NCI-H187 (cell line): ENCODE measurements around the gene ST3GAL5.
"Not testable (repeated sequence)": the region's sequence is repeated elsewhere in the genome, so short reads cannot be mapped to it uniquely, and the experiment has no call there.

Experiments
- DNase-seq, 2 experiments: peaks; one replicate each; lab custom pipeline; 2025; lab: John Stamatoyannopoulos, UW

ST3GAL5 gene

DNA sequence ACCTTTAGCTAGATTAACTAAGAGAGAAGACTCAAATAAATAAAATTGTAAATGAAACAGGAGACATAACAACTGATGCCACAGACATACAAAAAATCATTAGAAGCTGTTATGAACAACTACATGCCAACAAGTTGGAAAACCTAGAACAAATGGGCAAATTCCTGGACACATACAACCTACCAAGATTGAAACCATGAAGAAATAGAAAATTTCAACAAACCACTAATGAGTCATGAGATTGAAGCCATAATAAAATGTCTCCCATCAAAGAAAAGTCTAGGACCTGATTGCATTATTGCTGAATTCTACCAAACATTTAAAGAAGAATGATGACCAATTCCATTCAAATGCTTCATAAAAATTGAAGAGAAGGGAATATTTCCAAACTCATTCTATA lies 54.3 kb downstream of the ST3GAL5 start:
- no peak for DNase-seq

DNA sequence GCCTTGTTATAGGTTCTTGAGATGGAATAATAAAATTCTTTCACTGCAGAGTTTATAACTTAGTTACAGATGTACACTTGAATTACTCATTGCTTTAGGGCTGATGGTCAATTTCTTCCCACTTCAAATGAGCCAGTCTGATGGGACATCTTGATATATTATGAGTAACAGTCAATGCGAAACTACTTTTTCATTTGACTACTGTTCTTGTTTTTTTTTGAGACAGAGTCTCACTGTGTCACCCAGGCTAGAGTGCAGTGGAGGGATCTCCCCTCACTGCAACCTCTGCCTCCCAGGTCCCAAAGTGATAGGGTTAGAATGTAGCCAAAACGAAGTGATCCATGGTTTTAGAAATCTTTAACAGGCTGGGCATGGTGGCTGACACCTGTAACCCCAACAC lies 57.1 kb downstream of the ST3GAL5 start:
- no peak for DNase-seq

DNA sequence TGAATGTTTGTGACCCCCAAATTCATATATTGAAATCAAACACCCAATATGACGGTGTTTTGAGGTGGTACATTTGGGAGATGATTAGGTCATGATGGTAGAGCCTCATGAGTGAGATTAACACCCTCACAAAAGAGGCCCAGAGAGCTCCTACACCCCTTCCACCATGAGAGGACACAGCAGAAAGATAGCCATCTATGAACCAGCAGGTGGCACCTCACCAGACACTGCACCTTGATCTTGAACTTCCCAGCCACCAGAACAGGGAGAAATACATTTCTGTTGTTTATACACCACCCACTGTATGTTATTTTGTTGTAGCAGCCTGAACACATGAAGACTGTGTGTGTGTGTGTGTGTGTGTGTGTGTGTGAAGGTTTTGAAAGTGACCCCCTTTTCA lies 58.1 kb downstream of the ST3GAL5 start:
- DNase-seq: no peak

DNA sequence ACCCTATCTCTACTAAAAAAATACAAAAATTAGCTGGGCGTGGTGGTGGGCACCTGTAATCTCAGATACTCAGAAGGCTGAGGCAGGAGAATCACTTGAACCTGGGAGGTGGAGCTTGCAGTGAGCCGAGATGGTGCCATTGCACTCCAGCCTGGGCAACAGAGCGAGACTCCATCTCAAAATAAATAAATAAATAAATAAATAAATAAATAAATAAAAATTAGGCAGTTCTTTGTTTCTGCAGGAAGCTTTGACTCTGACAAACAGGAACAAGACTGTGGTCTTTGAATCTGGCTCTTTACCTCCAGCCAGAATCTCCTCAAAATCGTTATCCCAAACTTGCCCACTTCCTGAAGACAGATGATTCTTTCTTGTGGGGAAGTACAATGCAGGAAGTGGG lies 59.4 kb downstream of the ST3GAL5 start:
- DNase-seq: not testable (repeated sequence)

DNA sequence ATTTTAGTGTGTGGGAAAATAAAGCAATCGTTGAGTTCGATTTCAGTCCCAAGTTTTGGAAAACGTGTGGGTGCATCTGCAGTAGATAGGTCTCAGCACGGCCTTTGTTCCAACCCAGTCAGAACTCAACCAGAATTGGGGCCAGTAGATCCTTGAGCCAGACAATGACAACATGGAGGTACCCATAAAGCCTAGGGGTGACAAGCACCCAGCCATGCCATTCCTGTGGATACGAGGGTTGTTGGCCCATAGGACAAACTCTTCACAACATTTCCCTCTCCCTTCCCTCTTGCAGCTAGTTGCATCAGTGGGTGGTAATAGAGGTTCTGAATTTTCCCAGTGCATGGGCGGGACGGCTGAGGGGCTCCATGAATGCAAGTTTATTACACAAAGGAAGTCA lies 60.1 kb downstream of the ST3GAL5 start:
- no peak for DNase-seq

DNA sequence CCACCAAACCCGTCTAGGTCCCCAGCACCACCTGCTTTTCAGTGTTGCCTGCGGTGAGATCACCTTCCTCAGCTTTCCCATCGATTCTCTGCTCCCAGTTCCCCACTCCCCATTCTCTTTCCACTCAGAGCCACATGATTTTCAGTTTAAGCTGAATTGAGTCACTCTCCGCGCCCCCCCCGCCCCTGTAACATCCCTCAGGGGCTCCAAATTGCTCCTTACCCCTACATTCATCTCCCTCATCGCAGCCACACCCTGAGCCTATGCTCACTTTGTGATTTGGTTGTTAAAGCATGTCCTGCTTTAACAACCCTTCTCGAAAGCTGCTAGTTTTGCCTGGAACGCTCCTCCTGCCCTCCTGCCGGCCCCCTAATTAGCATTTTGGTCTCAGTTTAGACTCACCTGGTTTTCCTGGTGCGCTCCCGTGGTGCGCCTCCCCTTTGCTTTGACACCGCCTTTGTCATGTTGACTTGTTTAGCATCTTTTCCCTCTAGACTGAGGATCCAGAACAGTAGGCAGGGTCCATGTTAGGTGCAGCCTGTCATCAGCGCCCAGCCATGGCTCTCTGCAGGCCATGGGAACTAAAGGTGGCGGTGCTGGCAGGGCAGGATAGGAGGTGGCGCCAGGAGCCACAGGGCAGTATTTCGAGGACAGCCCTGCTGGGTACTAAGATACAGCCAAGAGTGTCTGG lies 60.8 kb downstream of the ST3GAL5 start:
- DNase-seq: no peak

DNA sequence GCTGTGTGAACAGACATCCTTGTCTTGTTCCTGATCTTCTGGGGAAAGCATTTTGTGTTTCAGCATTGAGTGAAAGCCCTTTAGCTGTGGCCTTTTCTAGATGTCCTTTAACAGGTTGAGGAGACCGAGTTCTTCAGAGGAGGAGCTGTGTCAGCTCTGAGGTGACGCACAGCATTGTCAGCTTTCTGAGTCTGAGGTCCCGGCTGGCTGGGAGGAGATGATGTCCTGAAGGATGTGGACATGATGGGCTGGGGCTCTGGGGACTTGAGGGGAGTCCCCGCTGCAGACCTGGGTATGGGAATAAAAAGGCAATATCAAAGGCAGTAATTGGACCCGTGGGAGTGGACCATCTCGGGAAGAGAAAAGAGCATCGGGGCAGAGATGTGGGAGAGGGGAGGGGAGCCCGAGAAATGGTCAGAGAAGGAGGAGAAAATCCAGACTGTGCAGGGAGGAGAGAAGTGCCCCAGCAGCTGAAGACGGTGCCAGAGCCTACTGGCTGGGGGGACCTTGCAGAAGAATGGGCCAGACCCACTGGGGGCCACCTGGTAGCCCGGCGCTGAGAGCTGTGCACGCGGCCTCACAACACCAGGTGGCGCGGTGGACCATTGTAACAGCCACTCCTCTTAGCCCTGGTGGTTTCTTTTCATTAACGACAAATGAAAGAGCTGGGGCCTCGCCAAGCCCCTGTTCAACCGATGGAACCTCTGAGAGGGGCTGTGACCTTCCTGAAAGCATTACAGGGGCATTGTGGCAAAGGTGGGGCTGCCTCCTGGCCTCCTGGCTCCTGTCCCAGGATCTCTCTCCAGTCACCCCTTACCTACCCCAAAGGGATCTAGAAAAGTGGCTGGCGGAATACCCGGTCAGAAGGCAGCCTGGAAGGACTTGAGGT lies 61.6 kb downstream of the ST3GAL5 start:
- peak; percentile 7 to 48 for DNase-seq

DNA sequence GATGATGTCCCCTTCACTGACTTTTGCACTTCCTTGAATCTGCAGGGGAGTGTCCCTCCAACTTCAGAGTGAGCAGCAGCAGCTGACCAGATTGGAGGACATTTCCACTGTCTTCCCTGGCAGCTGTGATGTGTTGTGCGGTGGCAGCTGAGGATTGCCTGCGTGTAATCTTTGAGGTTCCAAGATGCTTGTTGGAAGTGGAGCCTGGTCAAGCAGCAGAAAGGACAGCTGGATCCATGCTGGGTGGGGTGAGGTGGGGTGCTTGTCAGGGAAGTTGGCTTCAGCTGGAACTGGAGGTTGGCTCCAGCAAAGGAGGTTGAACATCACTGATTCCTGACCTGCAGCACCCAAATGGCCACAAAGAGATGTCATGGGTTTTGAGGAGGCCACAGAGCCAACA lies 64.8 kb downstream of the ST3GAL5 start:
- no peak for DNase-seq

DNA sequence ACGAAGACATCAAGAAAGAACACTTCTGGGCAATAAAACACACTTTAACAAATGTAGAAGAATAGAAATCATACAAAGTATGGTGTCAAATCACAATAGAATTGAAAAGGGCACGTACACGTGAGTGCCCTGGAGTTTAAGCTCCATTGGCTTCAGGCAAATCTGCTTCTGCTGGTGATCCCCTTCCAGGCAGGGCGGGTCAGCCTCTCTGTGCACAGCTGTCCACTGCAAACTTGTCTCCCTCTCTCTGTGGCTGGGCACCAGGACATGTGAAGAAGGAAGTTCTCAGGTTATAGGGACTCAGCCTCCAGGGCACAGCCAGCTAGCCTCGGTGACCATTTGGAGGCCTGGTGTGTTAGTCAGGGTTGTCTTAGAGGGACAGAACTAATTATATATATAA lies 66.0 kb downstream of the ST3GAL5 start:
- no peak for DNase-seq

DNA sequence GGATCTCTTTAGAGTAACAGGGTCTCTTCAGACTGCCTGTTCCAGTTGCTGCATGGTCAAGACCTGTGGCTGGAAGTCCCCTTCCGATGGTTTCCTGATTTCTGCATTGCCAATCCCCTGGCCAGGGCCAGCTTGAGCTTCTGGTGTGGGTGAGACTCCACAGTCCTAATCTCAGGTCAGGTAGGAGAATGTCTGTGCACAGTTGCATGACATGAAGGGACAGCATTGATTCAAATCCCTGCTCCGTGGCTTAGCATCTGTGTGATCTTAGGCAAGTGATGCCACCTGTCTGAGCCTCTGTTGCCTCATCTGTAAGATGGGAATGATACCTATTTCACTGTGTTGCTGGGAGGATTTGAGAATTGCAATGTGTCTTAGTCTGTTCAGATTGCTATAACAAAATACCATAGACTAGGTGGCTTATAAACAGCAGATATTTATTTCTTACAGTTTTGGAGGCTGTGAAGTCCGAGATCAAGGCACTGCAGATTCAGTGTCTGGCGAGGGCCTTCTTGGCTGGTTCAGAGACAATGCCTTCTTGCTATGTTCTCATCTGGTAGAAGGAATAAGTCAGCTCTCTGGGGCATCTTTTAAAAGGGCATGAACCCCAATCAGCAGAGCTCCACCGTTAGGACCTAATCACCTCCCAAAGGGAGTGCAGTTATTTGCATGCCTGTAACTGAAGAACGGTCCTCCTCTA lies 68.8 kb downstream of the ST3GAL5 start:
- DNase-seq: no peak

DNA sequence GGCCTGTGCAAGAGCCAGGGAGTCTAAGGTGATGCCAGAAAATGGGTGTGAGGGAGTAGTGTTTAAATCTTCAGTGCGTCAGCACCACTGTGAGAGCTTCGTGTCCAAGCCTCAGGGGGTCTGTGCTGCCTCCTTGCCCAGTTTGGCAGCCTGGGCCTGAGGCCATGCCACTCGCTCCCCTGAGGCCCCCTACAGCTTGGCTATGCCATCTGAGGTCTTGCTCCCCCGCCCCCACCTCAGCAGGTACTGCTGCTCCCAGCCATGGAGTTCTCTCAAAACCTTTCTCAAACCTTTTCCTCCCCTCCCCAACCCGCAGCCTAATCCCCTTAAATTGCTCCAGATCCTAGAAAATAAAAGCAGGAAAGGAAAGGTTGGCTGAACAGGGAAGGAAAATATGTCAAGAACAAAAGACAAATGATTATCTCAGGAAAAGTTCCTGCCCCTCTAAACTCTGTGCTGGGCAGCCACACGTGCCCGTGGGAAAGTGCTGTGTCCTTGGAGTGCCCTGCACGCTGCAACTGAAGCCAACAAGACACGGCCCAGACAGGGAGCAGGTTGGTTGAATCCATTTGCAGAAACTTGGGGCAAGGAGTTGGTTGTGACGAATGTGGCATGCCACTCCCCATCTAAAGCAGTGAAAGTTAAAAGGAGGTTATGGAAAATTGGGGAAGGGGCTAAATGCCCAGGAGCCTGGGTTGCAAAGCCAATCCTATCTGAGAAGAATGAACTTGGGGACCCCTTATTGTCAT lies 73.8 kb downstream of the ST3GAL5 start:
- no peak for DNase-seq

DNA sequence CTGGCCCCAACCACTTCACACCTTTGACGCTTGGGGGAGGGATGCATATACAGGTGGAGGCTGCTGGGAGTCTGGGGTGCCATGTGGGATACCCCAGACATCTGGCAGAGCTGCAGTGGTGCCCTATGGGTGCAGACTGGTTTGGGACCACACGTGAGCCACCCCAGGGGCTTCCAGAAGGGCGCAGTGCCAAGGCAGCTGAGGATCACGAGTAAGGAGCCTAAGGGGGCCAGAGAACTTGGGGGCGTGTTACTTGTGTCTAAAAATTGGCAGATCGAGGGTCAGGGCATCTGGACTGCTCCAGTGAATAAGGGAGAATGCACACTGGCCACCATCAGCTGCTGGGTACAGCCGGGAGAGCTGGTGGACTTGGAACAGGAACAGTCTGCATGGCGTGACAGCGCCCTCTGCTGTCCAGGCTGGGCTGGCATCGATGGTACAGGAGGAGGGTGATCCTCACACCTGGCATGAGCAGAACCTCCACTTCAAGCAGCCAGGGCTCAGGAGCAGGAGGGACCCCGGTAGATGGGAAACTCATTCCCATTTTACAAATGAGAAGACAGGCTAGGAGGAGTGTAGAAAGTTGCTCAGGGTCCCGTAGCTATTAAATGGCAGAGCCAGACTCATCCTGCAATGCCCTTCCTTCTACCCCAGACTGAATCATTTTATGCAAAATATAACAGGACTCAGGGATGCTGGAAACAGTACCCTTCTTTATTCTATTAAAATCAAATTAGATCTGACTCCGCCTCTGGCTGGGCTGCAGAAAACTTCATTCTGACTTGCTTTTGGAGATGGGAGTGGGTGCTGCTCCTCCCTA lies 74.6 kb downstream of the ST3GAL5 start:
- DNase-seq: peak; percentile 48 to 82

DNA sequence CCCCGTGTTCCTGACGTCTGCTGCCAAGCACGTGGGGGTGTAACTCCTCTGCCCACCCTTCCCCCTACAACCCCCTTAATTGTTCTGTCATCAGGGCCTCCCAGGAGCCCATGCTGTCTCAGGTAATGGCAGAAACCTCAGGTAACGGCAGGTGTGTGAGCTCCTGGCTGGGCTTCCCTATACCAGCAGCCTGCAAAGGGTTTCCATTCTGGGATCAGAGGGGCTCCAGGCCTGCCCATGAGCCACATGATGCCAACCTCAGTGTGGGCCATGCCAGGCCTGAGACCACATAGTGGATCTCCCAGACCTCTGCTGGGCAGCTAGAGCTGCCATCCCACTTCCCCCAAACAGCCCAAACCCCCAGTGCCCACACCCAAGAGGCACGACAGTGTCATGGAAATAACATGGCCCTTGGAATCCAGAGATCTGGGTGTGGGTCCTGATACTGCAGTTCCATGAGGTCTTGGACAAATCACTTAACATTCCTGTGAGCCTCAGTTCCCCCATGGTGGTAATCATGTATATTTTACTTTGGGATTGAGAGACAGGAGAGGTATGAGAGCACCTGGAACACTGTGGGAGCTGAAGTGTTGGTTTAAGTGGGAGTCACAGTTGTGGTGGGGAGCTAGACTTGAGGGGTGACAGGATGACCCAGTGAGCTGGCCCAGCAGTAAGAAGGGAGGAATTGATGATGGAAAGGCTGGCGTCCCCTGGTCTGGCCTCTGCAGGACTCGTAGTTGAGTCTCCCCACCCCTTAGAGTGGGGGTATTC lies 75.4 kb downstream of the ST3GAL5 start:
- no peak for DNase-seq

DNA sequence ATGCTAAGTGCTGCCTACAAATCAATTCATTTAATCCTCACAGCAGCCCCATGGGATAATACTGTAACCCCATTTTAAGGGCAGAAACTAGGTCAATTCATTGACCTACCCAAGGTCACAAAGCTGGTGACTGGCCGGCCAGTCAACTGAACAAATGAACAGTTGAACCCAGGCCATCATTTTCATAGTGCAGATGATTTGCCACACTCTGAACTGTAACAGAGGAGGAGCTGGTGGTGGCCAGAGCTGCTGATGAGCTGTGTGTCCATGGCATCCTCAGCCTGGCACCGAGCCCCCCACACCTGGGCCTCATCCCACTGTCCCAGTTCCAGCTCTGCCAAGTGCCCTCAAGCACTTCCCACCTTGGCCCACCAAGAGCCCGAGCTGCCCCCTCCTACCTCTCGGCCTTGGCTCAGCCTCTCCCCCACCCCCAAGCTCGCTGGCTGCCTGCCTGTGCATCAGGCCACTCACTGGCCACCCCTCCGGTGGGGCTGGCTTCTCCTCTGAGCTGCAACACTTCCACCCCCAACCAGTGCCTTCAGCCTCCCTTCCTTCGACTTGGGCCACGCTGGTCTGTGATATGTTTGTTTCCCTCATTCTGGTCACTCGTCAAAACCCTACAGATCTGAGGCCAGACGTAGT lies 76.6 kb downstream of the ST3GAL5 start:
- DNase-seq: no peak

DNA sequence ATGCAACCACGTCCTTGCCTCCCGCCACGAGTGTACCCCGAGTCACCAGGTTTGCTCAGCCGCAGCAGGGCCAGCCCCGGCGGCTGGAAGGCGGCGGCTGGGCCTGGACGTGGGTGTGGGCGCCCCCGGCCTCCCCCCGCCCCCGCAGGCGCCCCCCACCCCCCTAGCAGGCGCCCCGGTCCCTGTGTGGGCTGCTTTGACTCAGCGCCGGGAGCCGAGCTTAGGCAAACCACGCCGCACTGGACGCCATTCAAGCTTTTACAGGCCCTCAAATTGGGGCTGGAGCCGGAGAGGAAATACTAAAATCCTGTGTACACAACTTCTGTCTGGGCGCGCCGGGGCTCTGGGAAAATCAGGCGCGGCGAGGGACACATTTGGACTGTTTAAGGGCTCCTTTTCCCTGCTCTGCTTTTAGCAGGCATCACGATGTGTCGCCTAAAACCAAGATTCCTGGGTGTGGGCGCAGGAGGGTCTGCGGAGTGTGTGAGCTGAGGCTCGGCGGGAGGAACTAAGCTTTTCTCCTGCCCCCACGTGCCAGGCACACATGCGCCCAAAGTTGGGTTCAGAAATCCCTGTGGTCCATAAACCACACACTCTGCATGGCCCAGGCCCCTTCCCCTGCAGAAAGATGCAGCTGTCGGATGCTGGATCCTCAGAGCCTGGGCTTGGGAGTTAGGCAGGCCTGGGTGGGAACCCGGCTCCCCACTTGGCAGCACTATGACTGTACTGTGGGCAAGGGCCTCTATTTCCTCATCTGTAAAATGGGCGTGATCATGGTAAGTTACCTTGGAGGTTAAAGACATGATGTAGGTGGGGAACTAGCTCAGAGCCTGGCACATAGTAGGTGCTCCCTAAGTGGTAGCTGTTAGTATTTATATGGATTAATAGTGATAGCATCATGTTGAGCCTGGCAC lies 77.4 kb downstream of the ST3GAL5 start:
- no peak for DNase-seq

DNA sequence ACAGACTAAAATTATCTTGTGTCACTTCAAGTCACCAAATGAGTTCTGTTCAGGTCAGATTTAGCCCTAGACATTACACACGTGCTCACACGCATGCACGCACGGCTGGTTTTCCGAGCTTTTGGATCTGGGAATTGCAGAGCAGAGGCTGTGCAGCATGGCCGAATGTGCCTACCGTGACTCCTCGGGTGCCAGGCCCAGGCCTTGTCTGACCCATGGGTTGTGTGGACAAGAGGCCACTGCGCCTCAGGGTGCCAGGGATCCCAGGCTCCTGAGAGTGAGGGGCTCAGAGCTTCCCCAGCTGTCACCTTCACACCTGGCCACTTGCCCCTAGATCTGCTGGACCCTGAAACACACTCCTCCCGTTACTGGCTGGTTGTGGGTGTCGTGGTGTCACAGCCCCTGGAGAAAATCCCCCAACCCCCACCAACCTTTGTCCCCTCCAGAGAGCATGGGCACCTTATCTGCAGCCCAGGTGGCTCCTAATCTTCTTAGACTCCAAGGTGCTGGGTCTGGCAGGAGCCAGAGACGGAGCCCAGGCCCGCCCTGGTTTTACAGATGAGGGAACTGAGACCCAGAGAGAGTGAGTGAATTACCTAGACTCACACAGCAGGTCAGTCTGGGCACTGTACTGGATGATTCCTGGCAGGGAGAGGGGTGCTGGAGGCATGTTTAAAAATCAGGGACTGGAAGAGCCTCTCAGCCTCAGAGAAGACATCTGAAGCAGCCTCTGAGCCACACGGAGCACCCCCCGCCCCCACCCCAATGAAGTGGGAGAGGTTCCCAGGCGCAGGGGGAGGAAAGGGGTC lies 78.2 kb downstream of the ST3GAL5 start:
- no peak for DNase-seq

DNA sequence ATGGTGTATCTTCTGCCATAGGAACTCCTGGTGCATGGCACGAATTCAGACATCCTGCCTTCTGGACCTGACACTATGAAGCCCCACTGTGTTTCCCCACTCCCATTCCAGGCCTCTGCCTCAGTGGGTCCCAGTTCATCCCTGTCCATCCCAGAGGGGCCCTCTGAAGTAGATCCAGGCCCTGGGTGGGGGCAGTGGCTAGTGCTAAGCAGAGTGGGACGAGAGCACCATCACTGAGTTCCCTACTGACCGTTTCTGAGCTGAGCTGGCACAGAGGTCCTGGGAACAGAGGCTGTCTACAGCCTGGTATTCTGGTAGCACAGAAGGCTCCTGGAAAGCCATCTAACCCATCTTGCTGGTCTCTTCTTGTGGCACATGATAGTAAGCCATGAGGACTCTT lies 81.0 kb downstream of the ST3GAL5 start:
- DNase-seq: no peak
